ENCODE results near the gene WIPF3.

- TF ChIP-seq POLR2AphosphoS5 (IDR thresholded peaks at IDR 0.05; ENCODE audit: low read depth) (no peak), CTCF (IDR thresholded peaks at IDR 0.05; ENCODE audit: insufficient read depth, low read length) (no peak), SPI1 (IDR thresholded peaks at IDR 0.05; ENCODE audit: borderline replicate concordance, low read depth) (no peak), REST (IDR thresholded peaks at IDR 0.05; ENCODE audit: insufficient replicate concordance, low read depth) (no peak)
Measured at GRCh38 chr7:29924006-29924405, 117.7 kb downstream of the WIPF3 start.

Data from HL-60 (cell line).